Inferior parietal cortex (tissue), 1 donor: ENCODE measurements around the gene PATE3.

ENCODE experiments used
- DNase-seq: peaks from one replicate; pipeline ENCODE4 v3.0.0-alpha.2; 2016; ENCODE audit errors: extremely low spot score

PATE3 gene

GRCh38 chr11:125787827-125788226, at the start of gene PATE3:
PATE3 (plus strand) TSS chr11:125788127; CDS start chr11:125788152, 25 bp downstream.
- no peak for DNase-seq

GRCh38 chr11:125740617-125741016, 47.3 kb upstream of the PATE3 start:
- no peak for DNase-seq

- DNase-seq: no peak
Observed at GRCh38 chr11:125743681-125744080, 44.2 kb upstream of the PATE3 start.

- no peak for DNase-seq
Observed at GRCh38 chr11:125745979-125746378, 41.9 kb upstream of the PATE3 start, which contains the start of gene PATE1. PATE1 (plus strand) TSS chr11:125746279; CDS start chr11:125746305, 26 bp downstream.

GRCh38 chr11:125750629-125751028, 37.3 kb upstream of the PATE3 start:
- DNase-seq: no peak

- no peak for DNase-seq
Observed at GRCh38 chr11:125756050-125756449, 31.9 kb upstream of the PATE3 start.

GRCh38 chr11:125762445-125762844, 25.5 kb upstream of the PATE3 start:
- DNase-seq: no peak

- no peak for DNase-seq
Observed at GRCh38 chr11:125763483-125763882, 24.4 kb upstream of the PATE3 start.

- DNase-seq: no peak
Observed at GRCh38 chr11:125766251-125766650, 21.7 kb upstream of the PATE3 start.

GRCh38 chr11:125768336-125769046, 19.4 kb upstream of the PATE3 start:
- no peak for DNase-seq

GRCh38 chr11:125770583-125770982, 17.3 kb upstream of the PATE3 start:
- DNase-seq: no peak

GRCh38 chr11:125772834-125773505, 15.0 kb upstream of the PATE3 start:
- DNase-seq: no peak

- no peak for DNase-seq
Observed at GRCh38 chr11:125773516-125773915, 14.4 kb upstream of the PATE3 start.

- no peak for DNase-seq
Observed at GRCh38 chr11:125777309-125777708, 10.6 kb upstream of the PATE3 start.

- DNase-seq: no peak
Observed at GRCh38 chr11:125778728-125779127, 9.2 kb upstream of the PATE3 start, which contains the start of gene PATE2. PATE2 (minus strand) TSS chr11:125778828; CDS start chr11:125778773, 55 bp downstream.

GRCh38 chr11:125784678-125785077, 3.2 kb upstream of the PATE3 start:
- no peak for DNase-seq

- DNase-seq: no peak
Observed at GRCh38 chr11:125790825-125791224, 2.9 kb downstream of the PATE3 start.

GRCh38 chr11:125797641-125798040, 9.7 kb downstream of the PATE3 start:
- no peak for DNase-seq

- DNase-seq: no peak
Observed at GRCh38 chr11:125799808-125800207, 11.9 kb downstream of the PATE3 start.

- no peak for DNase-seq
Observed at GRCh38 chr11:125802387-125802786, 14.5 kb downstream of the PATE3 start.

GRCh38 chr11:125807909-125808308, 20.0 kb downstream of the PATE3 start:
- DNase-seq: no peak

- DNase-seq: no peak
Observed at GRCh38 chr11:125833016-125833415, 45.1 kb downstream of the PATE3 start, which contains the start of gene PATE4. PATE4 (plus strand) TSS chr11:125833316; CDS start chr11:125833360, 44 bp downstream.

GRCh38 chr11:125835748-125836147, 47.8 kb downstream of the PATE3 start:
- no peak for DNase-seq
